ENCODE measurements around the gene CDH4. TPM values are rescaled to one million over a fixed set of nuclear protein-coding genes. Genes with fewer than 3 reads are reported as not detected.
"Not testable (repeated sequence)": the region's sequence is repeated elsewhere in the genome, so short reads cannot be mapped to it uniquely, and the experiment has no call there.

CDH4 gene
- polyA plus RNA-seq, 3 donors, result 6.9 to 8.7 (median 7.9) TPM

DNA sequence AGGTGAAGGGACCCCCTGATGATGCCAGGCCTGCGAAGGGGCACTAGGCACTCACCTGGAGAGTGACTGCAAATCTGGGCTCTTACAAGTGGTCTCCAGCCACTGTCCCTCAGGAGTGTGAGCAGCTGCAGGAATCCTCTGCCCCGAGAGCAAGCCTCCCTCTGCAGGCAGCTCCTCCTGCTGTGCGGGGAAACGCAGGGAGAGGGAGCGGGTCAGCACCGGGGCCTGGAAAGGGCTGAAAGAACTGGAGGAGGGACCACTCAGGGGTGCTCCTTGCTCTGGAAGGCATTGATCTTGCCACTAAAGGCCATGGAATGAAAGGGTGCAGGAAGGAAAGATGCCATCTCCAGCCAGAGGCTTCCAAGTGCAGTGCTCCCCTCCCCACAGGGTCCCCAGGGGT is 168.0 kb downstream of the CDH4 start:
- DNase-seq (ENCODE audit: extremely low read depth in 1 of 11, low read depth in 9 of 11, low spot score in 4 of 11), result no peak

- no peak for DNase-seq (ENCODE audit: extremely low read depth in 1 of 11, low read depth in 9 of 11, low spot score in 4 of 11)
Observed at GRCh38 chr20:61420781-61421180, 168.7 kb downstream of the CDH4 start.

DNA sequence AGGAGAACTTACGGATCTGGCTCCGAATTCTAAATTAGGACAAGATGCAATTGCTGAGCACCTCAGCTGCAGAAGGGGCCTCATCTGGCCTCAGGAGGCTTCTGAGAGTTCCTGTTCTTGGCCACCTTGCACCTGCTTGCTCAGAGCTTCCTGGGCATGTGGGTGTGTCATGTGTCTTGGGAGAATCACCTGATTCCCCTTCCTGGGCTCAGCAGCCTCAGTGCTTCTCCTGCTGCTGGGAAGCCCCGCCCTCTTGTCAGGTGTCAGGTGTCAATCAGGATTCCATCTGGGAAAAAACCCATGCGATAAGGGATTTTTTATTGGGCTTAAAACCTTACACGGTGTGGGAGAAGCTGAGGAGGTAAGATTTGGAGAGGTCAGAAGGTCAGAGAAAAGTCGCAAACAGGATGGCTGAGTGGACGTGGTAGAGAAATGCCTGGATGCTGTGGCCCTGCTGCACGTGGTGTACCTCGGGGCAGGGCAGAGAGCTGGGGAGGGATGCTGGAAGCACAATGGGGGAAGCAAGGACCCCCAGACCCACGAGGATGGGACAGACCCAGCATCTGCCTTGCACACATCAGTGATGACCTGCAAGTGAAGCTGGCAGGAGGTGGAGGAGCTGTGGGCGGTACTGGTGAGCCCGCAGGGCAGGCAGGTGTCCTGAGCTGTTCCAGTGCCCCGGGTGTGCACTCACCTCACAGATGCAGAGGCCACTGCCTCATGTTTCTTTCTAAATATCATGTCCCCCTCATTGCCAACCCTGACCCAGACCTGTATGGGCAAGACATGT is 170.8 kb downstream of the CDH4 start:
- no peak for DNase-seq (ENCODE audit: extremely low read depth in 1 of 11, low read depth in 9 of 11, low spot score in 4 of 11)

- DNase-seq (ENCODE audit: extremely low read depth in 1 of 11, low read depth in 9 of 11, low spot score in 4 of 11), result no peak
Observed at GRCh38 chr20:61424011-61424627, 172.1 kb downstream of the CDH4 start.

DNA sequence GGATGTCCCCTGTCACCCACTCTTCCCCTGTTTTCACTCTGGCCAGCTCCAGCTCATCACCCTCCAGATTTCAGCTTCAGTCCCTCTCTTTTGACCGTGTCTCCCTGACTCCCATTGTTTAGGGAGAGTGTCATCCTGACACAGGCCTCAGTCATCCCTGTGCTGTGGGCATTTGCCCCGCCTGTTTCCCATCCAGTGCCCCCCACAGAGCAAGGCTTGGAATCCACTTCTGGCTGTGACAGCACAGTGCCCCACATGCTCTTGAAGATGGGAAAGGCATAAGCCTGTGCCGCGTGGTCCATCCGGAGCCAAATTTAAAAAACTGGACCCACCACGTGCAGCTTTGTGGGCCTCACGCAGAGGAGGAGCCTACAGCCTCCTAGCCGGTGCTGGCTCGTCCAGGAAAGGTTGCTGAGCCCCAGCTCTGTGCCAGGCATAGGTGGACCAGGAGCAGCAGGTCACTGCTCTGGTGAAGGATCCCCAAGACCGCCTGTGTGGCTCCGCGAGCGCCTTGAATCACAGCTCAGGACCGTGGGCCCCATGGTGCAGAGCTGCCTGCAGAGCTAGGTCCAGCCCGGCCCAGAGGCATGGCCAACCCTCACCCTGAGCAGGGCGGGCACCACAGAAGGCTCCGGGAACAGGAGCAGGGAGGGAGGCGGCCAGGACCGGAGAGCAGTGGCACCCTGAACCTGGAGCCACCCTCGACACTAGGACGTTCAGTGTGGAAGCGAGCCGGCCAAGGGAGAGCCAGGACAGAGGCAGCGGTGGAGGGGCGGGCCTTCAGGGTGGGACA is 172.8 kb downstream of the CDH4 start:
- DNase-seq (ENCODE audit: extremely low read depth in 1 of 11, low read depth in 9 of 11, low spot score in 4 of 11), result no peak

- DNase-seq (ENCODE audit: extremely low read depth in 1 of 11, low read depth in 9 of 11, low spot score in 4 of 11), result not testable (repeated sequence)
Observed at GRCh38 chr20:61425541-61425991, 173.5 kb downstream of the CDH4 start.

GRCh38 chr20:61426352-61426751 is 174.3 kb downstream of the CDH4 start:
- DNase-seq (ENCODE audit: extremely low read depth in 1 of 11, low read depth in 9 of 11, low spot score in 4 of 11), result no peak

DNA sequence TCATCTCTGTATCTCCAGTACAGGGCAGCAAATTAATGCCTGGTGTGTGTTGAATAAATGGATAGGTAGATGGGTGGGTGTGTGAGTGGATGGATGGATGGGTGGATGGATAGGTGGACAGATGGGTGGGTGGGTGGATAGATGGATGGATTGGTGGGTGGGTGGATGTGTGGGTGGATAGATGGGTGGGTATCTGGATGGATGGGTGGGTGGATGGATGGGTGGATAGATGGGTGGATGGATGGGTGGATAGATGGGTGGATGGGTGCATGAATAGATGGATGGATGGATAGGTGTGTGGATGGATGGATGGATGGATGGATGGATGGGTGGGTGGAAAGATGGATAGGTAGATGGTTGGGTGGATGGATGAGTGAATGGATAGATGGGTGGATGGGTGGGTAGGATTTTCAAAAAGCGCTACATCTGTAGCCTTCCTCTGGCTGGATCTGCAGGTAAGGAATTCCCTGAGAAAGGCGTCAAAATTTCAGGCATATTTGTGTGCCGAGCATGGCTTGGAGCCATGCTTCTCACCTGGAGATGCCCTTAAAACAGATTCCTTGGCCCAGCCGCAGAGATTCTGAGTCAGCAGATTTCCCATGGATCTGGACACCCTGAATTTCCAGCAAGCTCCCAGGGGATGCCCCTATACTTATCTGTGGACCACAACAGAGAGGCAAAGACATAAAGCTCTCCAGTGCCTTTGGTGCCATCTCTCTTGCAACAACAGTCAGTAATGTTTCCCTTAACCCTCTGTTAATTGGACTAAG is 177.6 kb downstream of the CDH4 start:
- no peak for DNase-seq (ENCODE audit: extremely low read depth in 1 of 11, low read depth in 9 of 11, low spot score in 4 of 11)

GRCh38 chr20:61430228-61430624 is 178.2 kb downstream of the CDH4 start:
- DNase-seq (ENCODE audit: extremely low read depth in 1 of 11, low read depth in 9 of 11, low spot score in 4 of 11), result no peak

DNA sequence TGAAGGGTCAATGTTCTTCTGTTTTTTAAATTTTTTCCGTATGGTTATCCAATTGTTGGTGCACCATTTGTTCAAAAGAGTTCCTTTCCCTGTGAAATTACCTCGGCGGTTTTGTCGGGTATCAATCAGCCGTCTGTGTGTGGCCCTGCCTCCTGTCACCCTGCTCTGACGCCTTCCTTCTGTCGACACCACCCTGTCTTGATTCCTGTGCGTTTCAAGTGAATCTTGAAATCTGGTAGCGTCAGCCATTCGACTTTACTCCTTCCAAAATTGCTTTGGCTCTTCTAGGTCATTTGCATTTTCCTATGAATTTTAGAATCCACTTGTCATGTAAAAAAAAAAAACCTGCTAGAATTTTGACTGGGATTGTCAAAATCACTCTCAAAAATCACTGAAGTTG is 181.1 kb downstream of the CDH4 start:
- no peak for DNase-seq (ENCODE audit: extremely low read depth in 1 of 11, low read depth in 9 of 11, low spot score in 4 of 11)

- DNase-seq (ENCODE audit: extremely low read depth in 1 of 11, low read depth in 9 of 11, low spot score in 4 of 11), result no peak
Observed at GRCh38 chr20:61433816-61434215, 181.8 kb downstream of the CDH4 start.

GRCh38 chr20:61434341-61434781 is 182.3 kb downstream of the CDH4 start:
- DNase-seq (ENCODE audit: extremely low read depth in 1 of 11, low read depth in 9 of 11, low spot score in 4 of 11), result no peak

DNA sequence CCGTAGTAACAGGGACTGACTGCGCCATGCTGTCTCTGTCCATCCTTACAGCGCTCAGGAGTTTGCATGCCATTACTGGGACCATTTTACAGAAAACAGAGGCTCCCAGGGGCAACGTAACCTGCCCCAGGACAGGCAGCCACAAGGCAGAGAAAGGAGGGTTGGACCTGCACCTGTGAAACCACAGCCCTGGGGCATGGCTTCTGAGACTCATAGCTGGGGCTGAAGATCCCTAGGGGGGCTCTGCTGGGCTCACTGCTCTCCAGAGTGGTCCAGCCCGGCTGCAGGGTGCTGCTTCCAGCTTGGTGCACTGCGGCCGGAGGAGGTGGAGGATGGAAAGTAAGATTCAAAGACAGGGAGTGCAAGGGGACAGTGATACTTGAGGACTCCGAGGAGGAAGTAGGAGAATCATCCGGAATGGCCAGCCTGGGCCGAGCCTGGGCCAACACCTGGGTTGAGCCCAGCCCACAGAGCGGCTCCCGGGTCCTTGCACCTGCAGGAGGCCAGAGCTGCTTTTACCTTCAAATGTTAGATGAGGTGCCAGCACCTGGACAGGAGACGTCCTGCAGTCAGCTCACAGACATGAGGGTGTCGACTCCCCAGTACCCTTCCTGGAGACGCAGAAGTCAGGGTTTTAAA is 183.2 kb downstream of the CDH4 start:
- no peak for DNase-seq (ENCODE audit: extremely low read depth in 1 of 11, low read depth in 9 of 11, low spot score in 4 of 11)

- DNase-seq (ENCODE audit: extremely low read depth in 1 of 11, low read depth in 9 of 11, low spot score in 4 of 11), result no peak
Observed at GRCh38 chr20:61435823-61436220, 183.8 kb downstream of the CDH4 start.

DNA sequence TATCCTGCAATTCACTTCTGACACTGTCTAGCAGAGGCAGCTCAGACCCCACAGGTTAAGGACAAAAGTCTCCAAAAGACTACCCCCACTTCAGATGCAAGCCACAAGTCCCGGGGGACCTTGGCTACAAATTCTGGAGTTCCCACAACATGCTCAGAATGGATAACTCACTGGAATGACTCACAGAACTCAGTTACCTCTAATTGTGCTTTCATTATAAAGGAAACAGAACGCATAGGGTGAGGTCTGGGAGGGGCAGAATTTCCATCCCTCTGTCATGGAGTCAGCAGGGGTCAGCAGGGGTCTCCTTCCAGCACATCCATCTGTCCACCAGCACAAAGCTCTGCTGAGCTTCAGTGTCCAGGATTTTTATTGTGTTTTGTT is 184.2 kb downstream of the CDH4 start:
- no peak for DNase-seq (ENCODE audit: extremely low read depth in 1 of 11, low read depth in 9 of 11, low spot score in 4 of 11)

- DNase-seq (ENCODE audit: extremely low read depth in 1 of 11, low read depth in 9 of 11, low spot score in 4 of 11), result no peak
Observed at GRCh38 chr20:61436667-61437279, 184.7 kb downstream of the CDH4 start.

GRCh38 chr20:61437280-61438206 is 185.5 kb downstream of the CDH4 start:
- no peak for DNase-seq (ENCODE audit: extremely low read depth in 1 of 11, low read depth in 9 of 11, low spot score in 4 of 11)

All from renal cortex interstitium (tissue), 11 donors.